ENCODE results near the gene KLHL29. TPM values are rescaled to one million over a fixed set of nuclear protein-coding genes. Genes with fewer than 3 reads are reported as not detected.

The KLHL29 gene
- total RNA-seq, 1 experiment from 2014 or later, result 7.7 TPM

DNA sequence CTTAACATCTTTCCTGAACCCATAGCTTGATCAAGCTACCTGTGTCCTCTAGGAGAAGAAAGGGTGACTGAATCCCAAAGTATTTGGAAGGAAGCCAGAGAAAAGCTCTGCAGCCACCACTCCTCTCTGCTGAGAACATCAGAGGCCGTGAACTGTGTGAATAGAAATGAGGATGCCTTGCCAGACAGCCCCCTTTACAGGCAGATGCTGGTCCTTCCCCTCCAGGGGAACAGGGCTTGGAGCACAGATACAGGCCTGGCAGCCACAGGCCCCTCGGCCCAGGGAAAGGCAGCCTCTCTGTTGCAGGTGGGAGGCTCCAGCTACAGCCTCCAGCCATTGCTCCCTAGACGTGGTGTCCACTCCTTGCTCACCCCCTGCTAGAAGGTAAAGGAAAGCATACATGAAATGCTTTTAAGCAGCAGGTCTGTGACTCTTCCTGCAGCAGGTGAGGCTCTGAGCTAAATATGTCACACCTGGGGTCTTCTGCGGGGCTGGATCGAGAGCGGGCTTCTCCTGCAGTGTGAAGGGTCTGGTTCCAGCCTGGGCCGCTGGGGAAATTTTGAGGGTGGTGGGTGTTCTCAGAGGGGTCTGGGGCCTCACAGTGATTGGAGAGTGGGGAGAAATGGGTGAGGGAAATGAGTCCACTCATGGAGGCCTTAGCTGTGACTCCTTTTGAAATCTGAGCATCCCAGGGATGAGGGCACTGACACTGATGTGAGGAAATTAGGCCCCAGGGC, 234.0 kb downstream of the KLHL29 start:
- Histone ChIP-seq H3K4me3 (ENCODE audit: low read depth in 2 of 2, low read length in 2 of 2) (no peak overlapping the region), H3K27ac (ENCODE audit: low read length) (no peak overlapping the region), H3K27me3 (ENCODE audit: control insufficient read depth, insufficient read depth, low read length) (no peaks in the 10 kb centered on the region), H3K9me3 (ENCODE audit: control insufficient read depth, insufficient read depth, low read depth, low read length) (no peaks in the 10 kb centered on the region), H3K4me1 (ENCODE audit: control insufficient read depth, insufficient read depth, low read length) (no peaks in the 10 kb centered on the region), H3K36me3 (ENCODE audit: control insufficient read depth, insufficient read depth, low read length) (no peaks in the 10 kb centered on the region)
- no TSS peak for BruUV-seq (replicated peaks)
- intact Hi-C loops (cut with micrococcal nuclease; ENCODE audit: unreplicated experiment) (no loop called here), in situ Hi-C loops (cut with HindIII; ENCODE audit: low pct_unique_long_range_greater_than_20kb, low sequenced_read_pairs) (no loop called here)
- DNase-seq (ENCODE audit: low read depth, low spot score), result no peak
- ChIA-PET CTCF (no interaction called here), POLR2A (no interaction called here)
- no peak for ATAC-seq
- TF ChIP-seq, protein P1, sequence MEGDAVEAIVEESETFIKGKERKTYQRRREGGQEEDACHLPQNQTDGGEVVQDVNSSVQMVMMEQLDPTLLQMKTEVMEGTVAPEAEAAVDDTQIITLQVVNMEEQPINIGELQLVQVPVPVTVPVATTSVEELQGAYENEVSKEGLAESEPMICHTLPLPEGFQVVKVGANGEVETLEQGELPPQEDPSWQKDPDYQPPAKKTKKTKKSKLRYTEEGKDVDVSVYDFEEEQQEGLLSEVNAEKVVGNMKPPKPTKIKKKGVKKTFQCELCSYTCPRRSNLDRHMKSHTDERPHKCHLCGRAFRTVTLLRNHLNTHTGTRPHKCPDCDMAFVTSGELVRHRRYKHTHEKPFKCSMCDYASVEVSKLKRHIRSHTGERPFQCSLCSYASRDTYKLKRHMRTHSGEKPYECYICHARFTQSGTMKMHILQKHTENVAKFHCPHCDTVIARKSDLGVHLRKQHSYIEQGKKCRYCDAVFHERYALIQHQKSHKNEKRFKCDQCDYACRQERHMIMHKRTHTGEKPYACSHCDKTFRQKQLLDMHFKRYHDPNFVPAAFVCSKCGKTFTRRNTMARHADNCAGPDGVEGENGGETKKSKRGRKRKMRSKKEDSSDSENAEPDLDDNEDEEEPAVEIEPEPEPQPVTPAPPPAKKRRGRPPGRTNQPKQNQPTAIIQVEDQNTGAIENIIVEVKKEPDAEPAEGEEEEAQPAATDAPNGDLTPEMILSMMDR (IDR thresholded peaks at IDR 0.05), result no peak

DNA sequence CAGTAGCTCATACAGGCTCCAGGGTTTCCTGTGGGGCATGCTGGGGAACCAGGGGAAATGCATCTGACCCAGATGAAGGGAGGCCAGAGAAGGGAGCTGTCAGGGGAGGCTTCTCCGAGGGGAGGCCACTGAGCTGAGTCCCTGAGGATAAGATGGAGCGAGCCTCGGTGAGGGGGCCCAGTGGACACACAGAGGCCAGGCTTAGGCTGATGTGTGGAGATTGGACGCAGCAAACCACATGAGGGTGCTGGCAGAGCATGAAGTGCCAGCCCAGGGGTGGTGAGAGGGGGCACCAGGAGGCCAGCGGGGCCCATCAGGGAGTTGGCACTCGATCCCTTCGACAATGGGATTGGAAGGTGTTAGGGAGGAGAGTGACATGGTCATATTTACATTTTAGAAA, 235.0 kb downstream of the KLHL29 start:
- ChIA-PET CTCF (no interaction called here), POLR2A (no interaction called here)
- Histone ChIP-seq H3K9me3 (ENCODE audit: control insufficient read depth, insufficient read depth, low read depth, low read length) (no peaks in the 10 kb centered on the region), H3K4me1 (ENCODE audit: control insufficient read depth, insufficient read depth, low read length) (no peaks in the 10 kb centered on the region), H3K36me3 (ENCODE audit: control insufficient read depth, insufficient read depth, low read length) (no peaks in the 10 kb centered on the region), H3K27ac (ENCODE audit: low read length) (no peak overlapping the region), H3K27me3 (ENCODE audit: control insufficient read depth, insufficient read depth, low read length) (no peaks in the 10 kb centered on the region), H3K4me3 (ENCODE audit: low read depth in 2 of 2, low read length in 2 of 2) (no peak overlapping the region)
- in situ Hi-C loops (cut with HindIII; ENCODE audit: low pct_unique_long_range_greater_than_20kb, low sequenced_read_pairs), result no loop called here
- TF ChIP-seq POLR2AphosphoS5 (IDR thresholded peaks at IDR 0.05; ENCODE audit: low read depth, low read length), result no peak
- TF ChIP-seq SIN3A (IDR thresholded peaks at IDR 0.05; ENCODE audit: borderline replicate concordance, insufficient read depth, low read depth, low read length), result no peak
- TF ChIP-seq, protein P1 (IDR thresholded peaks at IDR 0.05), result no peak
- TF ChIP-seq, protein P2, sequence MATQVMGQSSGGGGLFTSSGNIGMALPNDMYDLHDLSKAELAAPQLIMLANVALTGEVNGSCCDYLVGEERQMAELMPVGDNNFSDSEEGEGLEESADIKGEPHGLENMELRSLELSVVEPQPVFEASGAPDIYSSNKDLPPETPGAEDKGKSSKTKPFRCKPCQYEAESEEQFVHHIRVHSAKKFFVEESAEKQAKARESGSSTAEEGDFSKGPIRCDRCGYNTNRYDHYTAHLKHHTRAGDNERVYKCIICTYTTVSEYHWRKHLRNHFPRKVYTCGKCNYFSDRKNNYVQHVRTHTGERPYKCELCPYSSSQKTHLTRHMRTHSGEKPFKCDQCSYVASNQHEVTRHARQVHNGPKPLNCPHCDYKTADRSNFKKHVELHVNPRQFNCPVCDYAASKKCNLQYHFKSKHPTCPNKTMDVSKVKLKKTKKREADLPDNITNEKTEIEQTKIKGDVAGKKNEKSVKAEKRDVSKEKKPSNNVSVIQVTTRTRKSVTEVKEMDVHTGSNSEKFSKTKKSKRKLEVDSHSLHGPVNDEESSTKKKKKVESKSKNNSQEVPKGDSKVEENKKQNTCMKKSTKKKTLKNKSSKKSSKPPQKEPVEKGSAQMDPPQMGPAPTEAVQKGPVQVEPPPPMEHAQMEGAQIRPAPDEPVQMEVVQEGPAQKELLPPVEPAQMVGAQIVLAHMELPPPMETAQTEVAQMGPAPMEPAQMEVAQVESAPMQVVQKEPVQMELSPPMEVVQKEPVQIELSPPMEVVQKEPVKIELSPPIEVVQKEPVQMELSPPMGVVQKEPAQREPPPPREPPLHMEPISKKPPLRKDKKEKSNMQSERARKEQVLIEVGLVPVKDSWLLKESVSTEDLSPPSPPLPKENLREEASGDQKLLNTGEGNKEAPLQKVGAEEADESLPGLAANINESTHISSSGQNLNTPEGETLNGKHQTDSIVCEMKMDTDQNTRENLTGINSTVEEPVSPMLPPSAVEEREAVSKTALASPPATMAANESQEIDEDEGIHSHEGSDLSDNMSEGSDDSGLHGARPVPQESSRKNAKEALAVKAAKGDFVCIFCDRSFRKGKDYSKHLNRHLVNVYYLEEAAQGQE (IDR thresholded peaks at IDR 0.05; ENCODE audit: insufficient read depth in 1 of 2, low read depth in 2 of 2, low read length in 1 of 2), result no peak
- TF ChIP-seq TCF7L2 (IDR thresholded peaks at IDR 0.05; ENCODE audit: low read depth, low read length), result no peak
- BruUV-seq (replicated peaks), result no TSS peak
- intact Hi-C loops (cut with micrococcal nuclease; ENCODE audit: unreplicated experiment), result no loop called here
- no peak for ATAC-seq
- DNase-seq (ENCODE audit: low read depth, low spot score), result no peak

Measured in Panc1 (cell line).